GM23338 (cell line): ENCODE data around the gene AZIN2. TPM values are rescaled to one million over a fixed set of nuclear protein-coding genes. Genes with fewer than 3 reads are reported as not detected.

ENCODE experiments used
- ATAC-seq: fragments of 200-7000 bp; cut with Tn5 transposase; 3 replicates; pipeline ENCODE4 v1.9.1; 2020
- DNase-seq: peaks from one replicate; pipeline ENCODE4 v3.0.0-alpha.2; 2015; ENCODE audit warnings: low spot score
- H2AFZ ChIP-seq: fragments of 200-600 bp; sonication (generic); 2 replicates; pipeline ENCODE4 v1.8.0; 2016; ENCODE audit warnings: antibody characterized with exemption, mild to moderate bottlenecking, moderate library complexity
- H3F3A ChIP-seq: fragments of 200-600 bp; sonication (generic); replicated peaks from 2 replicates; pipeline ENCODE4 v1.8.0; 2017; ENCODE audit warnings: antibody characterized with exemption, mixed run types, low read depth
- H3K27ac ChIP-seq: fragments of 200-600 bp; sonication (generic); 2 replicates; pipeline ENCODE4 v1.6.1; 2016; ENCODE audit warnings: low read depth
- H3K27me3 ChIP-seq: fragments of 200-600 bp; sonication (generic); 2 replicates; pipeline ENCODE4 v1.8.0; 2016; ENCODE audit warnings: mild to moderate bottlenecking, mixed run types, moderate library complexity; ENCODE audit not compliant: insufficient read depth
- H3K36me3 ChIP-seq: fragments of 200-600 bp; sonication (generic); 2 replicates; pipeline ENCODE4 v1.8.0; 2016; ENCODE audit warnings: mild to moderate bottlenecking; ENCODE audit not compliant: insufficient read depth
- H3K4me1 ChIP-seq: fragments of 200-600 bp; sonication (generic); 2 replicates; pipeline ENCODE4 v1.8.0; 2016; ENCODE audit warnings: mild to moderate bottlenecking, moderate library complexity; ENCODE audit not compliant: insufficient read depth
- H3K4me2 ChIP-seq: fragments of 200-600 bp; sonication (generic); 2 replicates; pipeline ENCODE4 v1.7.1; 2017; ENCODE audit warnings: mixed run types
- H3K4me3 ChIP-seq: fragments of 200-600 bp; sonication (generic); 2 replicates; pipeline ENCODE4 v1.6.1; 2016; ENCODE audit warnings: mixed run types
- H3K79me2 ChIP-seq: fragments of 200-600 bp; sonication (generic); replicated peaks from 2 replicates; pipeline ENCODE4 v1.8.0; 2017; ENCODE audit warnings: mild to moderate bottlenecking; ENCODE audit not compliant: insufficient read depth
- H3K9me2 ChIP-seq: fragments of 200-600 bp; sonication (generic); 2 replicates; pipeline ENCODE4 v1.8.0; 2017; ENCODE audit not compliant: insufficient read depth
- H4K20me1 ChIP-seq: fragments of 200-600 bp; sonication (generic); replicated peaks from 2 replicates; pipeline ENCODE4 v1.8.0; 2017; ENCODE audit warnings: mild to moderate bottlenecking; ENCODE audit not compliant: insufficient read depth
- H3K27ac Mint-ChIP-seq: 2 replicates; pipeline ENCODE4 v1.8.0; 2020; ENCODE audit warnings: inconsistent platforms, mild to moderate bottlenecking, moderate library complexity, mixed read lengths
- H3K27me3 Mint-ChIP-seq: 3 replicates; pipeline ENCODE4 v1.8.0; 2022; ENCODE audit warnings: low read depth, mild to moderate bottlenecking, moderate library complexity, mixed read lengths, inconsistent platforms; ENCODE audit not compliant: insufficient read depth, poor library complexity
- H3K36me3 Mint-ChIP-seq: 3 replicates; pipeline ENCODE4 v1.8.0; 2021; ENCODE audit warnings: low read depth, mild to moderate bottlenecking, inconsistent platforms, moderate library complexity, mixed read lengths
- H3K4me1 Mint-ChIP-seq: 3 replicates; pipeline ENCODE4 v1.8.0; 2020; ENCODE audit warnings: mild to moderate bottlenecking, inconsistent platforms, mixed read lengths
- H3K4me3 Mint-ChIP-seq: 3 replicates; pipeline ENCODE4 v1.8.0; 2021; ENCODE audit warnings: moderate library complexity, mild to moderate bottlenecking, inconsistent platforms, mixed read lengths
- H3K9me3 Mint-ChIP-seq: 3 replicates; pipeline ENCODE4 v1.8.0; 2020; ENCODE audit warnings: moderate library complexity, mild to moderate bottlenecking, inconsistent platforms, mixed read lengths
- CREB1 ChIP-seq: fragments of 250-450 bp; sonication (Bioruptor Pico); IDR thresholded peaks from 2 replicates; pipeline ENCODE4 v1.5.0; 2020; ENCODE audit warnings: low read depth, mild to moderate bottlenecking, moderate library complexity
- CTCF ChIP-seq, 2 experiments: fragments of 200-600 bp in 1 of 2; sonication (generic) in 1 of 2; conservative IDR thresholded peaks; 2 replicates each; pipeline versions ENCODE4 v1.5.1 to v1.6.1; 2016 to 2017; ENCODE audit warnings: antibody characterized with exemption in 2 of 2, low read depth in 2 of 2, mild to moderate bottlenecking in 2 of 2, moderate library complexity in 1 of 2
- ETS1 ChIP-seq: IDR thresholded peaks from 2 replicates; pipeline ENCODE4 v1.6.1; 2016; ENCODE audit warnings: antibody characterized with exemption
- EZH2 ChIP-seq: fragments of 200-600 bp; sonication (generic); IDR thresholded peaks from one replicate; pipeline ENCODE4 v1.8.0; 2017; ENCODE audit warnings: antibody characterized with exemption, mild to moderate bottlenecking, low read depth; ENCODE audit not compliant: unreplicated experiment
- EZH2phosphoT487 ChIP-seq: fragments of 200-600 bp; sonication (generic); IDR thresholded peaks from one replicate; pipeline ENCODE4 v1.8.1; 2018; ENCODE audit warnings: antibody characterized with exemption; ENCODE audit not compliant: unreplicated experiment
- JUNB ChIP-seq: IDR thresholded peaks from one replicate; pipeline ENCODE4 v1.6.1; 2016; ENCODE audit warnings: antibody characterized with exemption; ENCODE audit not compliant: unreplicated experiment
- NANOG ChIP-seq: IDR thresholded peaks from 2 replicates; pipeline ENCODE4 v1.6.1; 2016; ENCODE audit warnings: antibody characterized with exemption, borderline replicate concordance
- POLR2AphosphoS5 ChIP-seq: IDR thresholded peaks from 2 replicates; pipeline ENCODE4 v1.6.1; 2016; ENCODE audit warnings: antibody characterized with exemption, low read depth
- ZNF462 ChIP-seq: fragments of 250-450 bp; sonication (Bioruptor Pico); IDR thresholded peaks from 2 replicates; pipeline ENCODE4 v1.5.0; 2020; ENCODE audit warnings: mild to moderate bottlenecking, moderate library complexity
- polyA plus RNA-seq: library from polyadenylated mRNA; unstranded; fragments of >200 nt; fragmentation: Nextera tagmentation; extraction: Ambion mirVana; gene quantifications from 2 replicates; pipeline ENCODE4 v1.2.1, GENCODE V29; 2016
- total RNA-seq: library from RNA; depleted of rRNA; stranded (reverse); fragments of >200 nt; shearing (Covaris generic); gene quantifications from 2 replicates; pipeline ENCODE4 v1.2.3, GENCODE V29; 2014

The AZIN2 gene
- total and polyA plus RNA-seq, 2 experiments from 2014 or later, result 0.37 to 1.2 TPM

GRCh38 chr1:33085332-33085731 is 4.4 kb downstream of the AZIN2 start (continued):
- no peak for TF ChIP-seq ETS1
- TF ChIP-seq EZH2, result no peak
- TF ChIP-seq CREB1, result no peak
- TF ChIP-seq CTCF (conservative IDR thresholded peaks at IDR 0.05; ENCODE audit: low read depth in 2 of 2), result no peak
- TF ChIP-seq POLR2AphosphoS5, result no peak
- no peak for TF ChIP-seq EZH2phosphoT487
- TF ChIP-seq JUNB, result no peak

GRCh38 chr1:33086384-33086850 is 5.5 kb downstream of the AZIN2 start:
- Histone ChIP-seq H3K79me2 (no peaks in the 10 kb centered on the region), H3K4me1 (peaks cover 4% of the 10 kb centered on the region; the same call in 1 of the 2 replicates), H3K9me2 (no peaks in the 10 kb centered on the region), H3K4me3 (no peak overlapping the region), H3K36me3 (no peaks in the 10 kb centered on the region), H3F3A (no peaks in the 10 kb centered on the region), H2AFZ (no peak overlapping the region), H3K27me3 (peaks cover 48% of the 10 kb centered on the region), H3K4me2 (no peak overlapping the region), H3K27ac (no peak overlapping the region), H4K20me1 (no peaks in the 10 kb centered on the region)
- DNase-seq (peak; percentile 91), ATAC-seq (peak; percentile 88)
- TF ChIP-seq EZH2 (no peak), CTCF (conservative IDR thresholded peaks at IDR 0.05; ENCODE audit: low read depth in 2 of 2) (peak; percentile 78 to 98)
- peaks cover 22% of the 10 kb centered on the region for H3K27me3 Mint-ChIP-seq
- H3K27ac Mint-ChIP-seq, result no peak overlapping the region
- H3K4me3 Mint-ChIP-seq, result no peak overlapping the region
- H3K9me3 Mint-ChIP-seq, result no peaks in the 10 kb centered on the region
- H3K4me1 Mint-ChIP-seq, result peaks cover 12% of the 10 kb centered on the region
- no peaks in the 10 kb centered on the region; the same call in 2 of the 3 replicates for H3K36me3 Mint-ChIP-seq

- Histone ChIP-seq H3K9me2 (no peaks in the 10 kb centered on the region), H3K4me3 (no peak overlapping the region), H4K20me1 (no peaks in the 10 kb centered on the region), H3K27me3 (peaks cover 35% of the 10 kb centered on the region), H3K4me2 (no peak overlapping the region), H3K79me2 (no peaks in the 10 kb centered on the region), H3K4me1 (peaks cover 4% of the 10 kb centered on the region; the same call in 1 of the 2 replicates), H2AFZ (no peak overlapping the region), H3K27ac (no peak overlapping the region), H3K36me3 (no peaks in the 10 kb centered on the region), H3F3A (no peaks in the 10 kb centered on the region)
- DNase-seq (no peak), ATAC-seq (no peak)
- Mint-ChIP-seq H3K36me3 (no peaks in the 10 kb centered on the region; the same call in 2 of the 3 replicates), H3K4me1 (peaks cover 11% of the 10 kb centered on the region), H3K27me3 (peaks cover 9% of the 10 kb centered on the region), H3K9me3 (no peaks in the 10 kb centered on the region), H3K27ac (no peak overlapping the region), H3K4me3 (no peak overlapping the region)
- no peak for TF ChIP-seq ZNF462 (CRISPR knock-in tag)
- no peak for TF ChIP-seq NANOG
Observed at GRCh38 chr1:33087677-33088076, 6.7 kb downstream of the AZIN2 start.
